Brain microvascular endothelial cell (primary cell): ENCODE results near the gene PARP9.

ENCODE experiments used
- DNase-seq: peaks from one replicate; pipeline ENCODE4 v3.0.0-alpha.2; 2020
- H3K27ac ChIP-seq: fragments of 250-450 bp; sonication (Bioruptor Pico); 2 replicates; pipeline ENCODE4 v1.5.1; 2020; ENCODE audit warnings: mild to moderate bottlenecking, moderate library complexity
- H3K27me3 ChIP-seq: fragments of 250-450 bp; sonication (Bioruptor Pico); replicated peaks from 2 replicates; pipeline ENCODE4 v1.5.1; 2020; ENCODE audit warnings: mild to moderate bottlenecking
- H3K36me3 ChIP-seq: fragments of 250-450 bp; sonication (Bioruptor Pico); replicated peaks from 2 replicates; pipeline ENCODE4 v1.5.1; 2020; ENCODE audit warnings: mild to moderate bottlenecking
- H3K4me3 ChIP-seq: 2 replicates; pipeline ENCODE4 v1.5.1; 2011; ENCODE audit warnings: low read depth, mild to moderate bottlenecking, control low read depth, low read length, moderate library complexity
- in situ Hi-C: cut with HindIII; loops from 2 replicates; pipeline ENCODE4 v1.10.0; 2017; ENCODE audit warnings: low sequenced_read_pairs, low pct_ligation_motif_present
- TF ChIP-seq, protein P1 (sequence below): IDR thresholded peaks from 2 replicates; pipeline ENCODE4 v1.5.1; 2011; ENCODE audit warnings: low read depth, mild to moderate bottlenecking, moderate library complexity, low read length, control low read depth, inconsistent platforms; ENCODE audit errors: missing control alignments

The PARP9 gene

DNA sequence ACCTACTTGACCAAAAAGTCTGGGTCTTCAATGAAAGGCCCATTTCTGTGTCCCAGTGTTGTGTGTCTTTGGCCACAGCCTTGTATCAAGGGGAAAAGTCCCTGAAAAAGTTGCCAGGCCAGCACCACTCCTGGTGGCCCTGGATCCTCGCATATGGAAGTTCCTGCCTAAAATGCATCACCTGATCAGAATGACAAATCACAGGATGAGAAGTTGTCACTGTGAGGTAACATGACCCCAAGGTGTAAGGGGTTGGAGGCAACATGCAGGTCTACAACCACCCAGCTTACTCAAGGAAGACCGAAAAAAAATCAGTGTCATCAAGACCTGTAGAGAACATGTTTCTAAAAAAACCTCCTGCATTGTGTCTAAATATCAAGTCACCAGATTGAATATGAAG lies 39.0 kb upstream of the PARP9 start:
- DNase-seq = no peak
- H3K36me3 ChIP-seq = no peaks in the 10 kb centered on the region
- in situ Hi-C loops = no loop called here

DNA sequence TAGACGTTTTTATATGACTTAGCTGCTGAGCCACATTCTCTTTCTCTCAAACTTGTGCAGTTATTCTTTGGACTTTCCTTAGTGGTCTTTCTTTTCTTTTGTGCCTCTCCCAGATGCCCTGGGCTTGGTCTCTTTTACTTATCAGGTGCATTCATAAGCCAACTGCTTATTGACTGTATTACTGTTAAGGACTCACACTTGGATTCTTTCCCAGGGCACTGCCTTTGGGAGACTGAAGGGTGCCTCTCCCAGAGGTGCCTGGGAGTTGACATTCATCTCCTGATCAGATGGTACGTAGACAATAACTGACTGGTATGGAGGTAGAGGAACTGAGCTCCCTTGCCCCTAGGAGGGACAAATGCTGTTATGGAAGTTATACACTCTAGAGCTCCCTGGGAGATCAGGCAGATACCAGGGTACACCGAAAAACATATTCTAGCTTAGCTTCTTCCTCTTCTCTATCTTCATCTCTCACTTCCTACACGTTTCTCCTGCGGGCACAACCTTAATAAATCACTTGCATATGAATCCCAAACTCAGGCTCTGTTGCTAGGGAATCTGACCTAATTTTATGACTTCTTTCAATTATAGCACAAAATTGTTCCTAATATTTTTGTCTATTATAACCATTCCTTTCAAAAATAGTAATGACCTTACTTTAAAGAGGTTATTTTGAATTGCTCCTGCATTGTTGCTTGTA lies 38.1 kb upstream of the PARP9 start:
- in situ Hi-C loops = no loop called here
- no peak for DNase-seq
- Histone ChIP-seq H3K27me3 (no peaks in the 10 kb centered on the region), H3K27ac (no peak overlapping the region), H3K36me3 (no peaks in the 10 kb centered on the region), H3K4me3 (no peak overlapping the region)
- TF ChIP-seq, protein P1, sequence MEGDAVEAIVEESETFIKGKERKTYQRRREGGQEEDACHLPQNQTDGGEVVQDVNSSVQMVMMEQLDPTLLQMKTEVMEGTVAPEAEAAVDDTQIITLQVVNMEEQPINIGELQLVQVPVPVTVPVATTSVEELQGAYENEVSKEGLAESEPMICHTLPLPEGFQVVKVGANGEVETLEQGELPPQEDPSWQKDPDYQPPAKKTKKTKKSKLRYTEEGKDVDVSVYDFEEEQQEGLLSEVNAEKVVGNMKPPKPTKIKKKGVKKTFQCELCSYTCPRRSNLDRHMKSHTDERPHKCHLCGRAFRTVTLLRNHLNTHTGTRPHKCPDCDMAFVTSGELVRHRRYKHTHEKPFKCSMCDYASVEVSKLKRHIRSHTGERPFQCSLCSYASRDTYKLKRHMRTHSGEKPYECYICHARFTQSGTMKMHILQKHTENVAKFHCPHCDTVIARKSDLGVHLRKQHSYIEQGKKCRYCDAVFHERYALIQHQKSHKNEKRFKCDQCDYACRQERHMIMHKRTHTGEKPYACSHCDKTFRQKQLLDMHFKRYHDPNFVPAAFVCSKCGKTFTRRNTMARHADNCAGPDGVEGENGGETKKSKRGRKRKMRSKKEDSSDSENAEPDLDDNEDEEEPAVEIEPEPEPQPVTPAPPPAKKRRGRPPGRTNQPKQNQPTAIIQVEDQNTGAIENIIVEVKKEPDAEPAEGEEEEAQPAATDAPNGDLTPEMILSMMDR = no peak

More for the DNA sequence above, 39.0 kb upstream of the PARP9 start:
- Histone ChIP-seq H3K4me3 (no peak overlapping the region), H3K27me3 (no peaks in the 10 kb centered on the region), H3K27ac (no peak overlapping the region)
- TF ChIP-seq, protein P1 = no peak

DNA sequence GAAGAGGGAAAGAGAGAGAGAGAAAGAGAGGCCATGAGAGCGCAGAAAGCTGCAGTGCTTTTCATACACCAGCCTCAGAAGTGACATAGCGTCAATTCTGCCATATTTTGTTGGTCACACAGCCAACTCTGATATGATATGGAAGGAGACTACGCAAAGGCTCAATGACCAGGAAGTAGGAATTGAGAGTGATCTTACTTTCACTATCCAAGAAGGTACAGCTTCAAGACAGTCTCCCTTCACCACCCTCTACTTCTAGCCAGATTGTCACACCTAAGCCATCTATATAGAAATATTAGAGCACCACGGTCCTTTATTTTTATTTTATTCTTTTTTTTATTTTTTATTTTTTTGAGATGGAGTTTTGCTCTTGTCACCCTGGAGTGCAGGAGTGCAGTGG lies 34.5 kb upstream of the PARP9 start:
- in situ Hi-C loops = no loop called here
- no peak overlapping the region for H3K27ac ChIP-seq
- no peak overlapping the region for H3K4me3 ChIP-seq
- no peak for DNase-seq
- no peaks in the 10 kb centered on the region for H3K36me3 ChIP-seq
- TF ChIP-seq, protein P1 = no peak
- peaks cover 1% of the 10 kb centered on the region for H3K27me3 ChIP-seq

DNA sequence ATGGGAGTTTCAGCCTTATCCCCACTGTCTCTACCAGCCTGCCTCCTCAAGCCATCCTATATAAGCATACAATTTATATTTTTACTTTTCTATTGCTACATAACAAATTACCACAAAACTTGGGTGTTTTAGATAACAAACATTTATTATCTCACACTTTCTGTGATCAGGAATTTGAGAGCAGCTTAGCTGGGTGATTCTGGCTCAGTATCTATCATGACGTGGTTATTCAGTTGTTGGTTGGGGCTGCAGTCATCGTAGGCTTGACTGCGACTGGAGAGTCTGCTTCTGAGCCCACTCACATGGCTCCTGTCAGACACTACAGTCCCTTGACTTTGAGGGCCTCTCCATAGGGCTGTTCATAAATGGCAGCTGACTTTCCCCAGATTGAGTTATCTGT lies 34.1 kb upstream of the PARP9 start:
- Histone ChIP-seq H3K27ac (no peak overlapping the region), H3K27me3 (peaks cover 1% of the 10 kb centered on the region), H3K4me3 (no peak overlapping the region), H3K36me3 (no peaks in the 10 kb centered on the region)
- TF ChIP-seq, protein P1 = no peak
- in situ Hi-C loops = no loop called here
- no peak for DNase-seq

DNA sequence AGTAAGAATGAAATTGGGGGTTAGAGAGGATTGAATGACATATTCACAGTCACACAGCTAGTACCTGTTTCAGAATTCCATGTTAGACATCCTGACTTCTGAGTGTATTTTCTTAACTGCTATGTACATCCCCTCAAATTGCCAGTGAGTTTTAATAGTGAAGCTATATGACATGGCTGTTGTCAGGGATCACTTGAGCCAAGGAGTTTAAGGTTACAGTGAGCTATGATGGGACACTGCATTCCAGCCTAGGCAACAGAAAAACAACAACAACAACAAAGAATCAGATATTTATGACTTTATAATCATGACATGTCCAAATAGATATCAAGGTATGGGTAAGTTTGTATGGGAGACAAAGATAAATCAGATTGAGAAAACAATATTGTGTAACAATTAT lies 29.9 kb upstream of the PARP9 start:
- peaks cover 1% of the 10 kb centered on the region for H3K27me3 ChIP-seq
- H3K27ac ChIP-seq = no peak overlapping the region
- no peaks in the 10 kb centered on the region for H3K36me3 ChIP-seq
- in situ Hi-C loops = no loop called here
- no peak overlapping the region for H3K4me3 ChIP-seq
- DNase-seq = no peak
- TF ChIP-seq, protein P1 = no peak

DNA sequence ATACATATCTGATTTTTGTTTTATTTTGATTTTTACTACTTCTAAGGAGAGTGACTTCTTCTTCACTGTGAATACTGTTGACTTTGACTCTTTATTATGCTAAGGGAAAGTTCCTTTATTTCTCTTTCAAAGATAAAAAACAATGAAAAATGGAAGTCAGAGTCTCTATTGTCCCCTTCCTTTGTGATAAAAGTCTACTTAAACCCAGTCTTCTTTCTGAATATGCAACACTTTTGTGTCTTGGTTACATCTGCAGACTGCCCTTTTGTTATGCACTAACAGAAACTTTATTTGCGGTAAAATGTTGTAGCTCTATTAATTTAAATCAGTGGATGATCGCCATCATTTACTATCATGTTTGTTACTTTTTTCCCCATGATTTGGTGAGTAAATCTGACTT lies 26.5 kb upstream of the PARP9 start:
- DNase-seq = no peak
- in situ Hi-C loops = no loop called here
- Histone ChIP-seq H3K27me3 (peaks cover 1% of the 10 kb centered on the region), H3K36me3 (no peaks in the 10 kb centered on the region), H3K27ac (no peak overlapping the region), H3K4me3 (no peak overlapping the region)
- TF ChIP-seq, protein P1 = no peak
